A549 treated with GW870086 at 1 μM for 4 hours (cell line): ENCODE measurements around the gene RLBP1. TPM values are rescaled to one million over a fixed set of nuclear protein-coding genes. Genes with fewer than 3 reads are reported as not detected.

Experiments used
- total RNA-seq: library from RNA; stranded (reverse); fragments of 200-300 nt; extraction: Qiagen RNA extraction; gene quantifications from 5 replicates; pipeline ENCODE4 v1.2.3, GENCODE V29; 2022; ENCODE audit warnings: low read depth

Gene RLBP1
- not detected in 5 replicates for total RNA-seq

DNA sequence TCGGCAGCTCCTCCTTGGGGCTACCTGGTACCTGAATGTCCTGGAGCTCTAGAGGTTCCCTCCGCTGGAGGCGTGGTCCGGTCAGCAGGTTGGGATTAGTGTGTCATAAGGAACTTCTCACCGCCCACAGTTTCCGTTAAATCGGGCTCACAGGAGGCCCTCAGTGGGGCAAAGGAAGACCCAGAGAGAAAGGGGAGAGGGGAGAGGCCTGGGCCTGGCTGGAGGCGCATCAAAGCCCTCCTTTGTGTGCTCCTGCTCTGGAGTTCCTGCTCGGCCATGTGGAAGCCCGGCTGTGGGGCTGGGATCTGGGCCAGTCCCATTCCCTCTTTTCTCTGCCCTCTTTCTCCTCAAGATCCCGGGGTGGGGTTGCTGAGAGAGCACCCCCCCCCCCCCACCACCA is at the start of gene RLBP1:
Gene RLBP1 (minus strand): TSS at position 37 of the 400 bp plus-strand sequence. CDS start 2,604 bp downstream, outside the sequence.

GRCh38 chr15:89243691-89244573 is 22.6 kb upstream of the RLBP1 start, which contains the start of gene FANCI:
FANCI (plus strand) TSS chr15:89243979; CDS start chr15:89247648, 3,669 bp downstream.

Other genes with a start within 250 kb of the RLBP1 start
- 102 to 171 TPM (median 152 TPM) in 5 replicates for gene ABHD2, start 133.1 kb downstream of the RLBP1 start, total RNA-seq
- 49.0 to 70.8 TPM (median 59.9 TPM) in 5 replicates for gene FANCI, start 22.4 kb upstream of the RLBP1 start, total RNA-seq
- gene POLG, start 113.2 kb upstream of the RLBP1 start, total RNA-seq, result 44.6 to 62.6 TPM (median 59.6 TPM) in 5 replicates